ENCODE results near the gene L2HGDH.

The L2HGDH gene

DNA sequence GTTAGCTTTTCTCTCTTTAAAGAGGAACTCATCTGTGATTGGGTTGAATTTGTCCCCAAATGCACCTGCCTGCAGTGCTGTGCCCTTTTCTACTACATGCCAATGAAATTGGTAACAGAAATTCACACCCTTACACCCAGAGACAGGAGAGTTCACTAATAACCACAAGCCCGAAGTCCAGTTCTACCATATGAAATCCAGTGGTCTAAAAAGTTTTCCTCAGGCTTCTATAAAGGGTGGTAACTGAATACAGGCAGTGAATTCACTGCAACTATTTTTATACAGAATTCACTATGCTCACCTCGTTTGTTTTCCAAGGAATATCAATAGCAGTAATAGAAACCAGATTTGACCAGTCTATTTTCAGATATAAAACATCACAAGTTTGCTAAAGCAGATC lies 49.2 kb downstream of the L2HGDH start:
- H3K4me3 ChIP-seq (ENCODE audit: low read depth, low read length, poor library complexity, severe bottlenecking) = no peak overlapping the region
- no peaks in the 10 kb centered on the region for H3F3A ChIP-seq (ENCODE audit: insufficient read depth, low read length)
- no peaks in the 10 kb centered on the region for H3K27me3 ChIP-seq (ENCODE audit: insufficient read depth, low read length)
- no peak overlapping the region for H3K4me2 ChIP-seq (ENCODE audit: low read length)
- no peak overlapping the region for H3K27ac ChIP-seq (ENCODE audit: low read depth, low read length, poor library complexity, severe bottlenecking)
- H3K4me1 ChIP-seq (ENCODE audit: insufficient read depth, low read length, severe bottlenecking) = no peaks in the 10 kb centered on the region
- H3K9me2 ChIP-seq (ENCODE audit: low read depth, low read length) = no peaks in the 10 kb centered on the region
- H3K79me2 ChIP-seq (ENCODE audit: insufficient read depth, low read length) = no peaks in the 10 kb centered on the region
- TF ChIP-seq, protein P1, sequence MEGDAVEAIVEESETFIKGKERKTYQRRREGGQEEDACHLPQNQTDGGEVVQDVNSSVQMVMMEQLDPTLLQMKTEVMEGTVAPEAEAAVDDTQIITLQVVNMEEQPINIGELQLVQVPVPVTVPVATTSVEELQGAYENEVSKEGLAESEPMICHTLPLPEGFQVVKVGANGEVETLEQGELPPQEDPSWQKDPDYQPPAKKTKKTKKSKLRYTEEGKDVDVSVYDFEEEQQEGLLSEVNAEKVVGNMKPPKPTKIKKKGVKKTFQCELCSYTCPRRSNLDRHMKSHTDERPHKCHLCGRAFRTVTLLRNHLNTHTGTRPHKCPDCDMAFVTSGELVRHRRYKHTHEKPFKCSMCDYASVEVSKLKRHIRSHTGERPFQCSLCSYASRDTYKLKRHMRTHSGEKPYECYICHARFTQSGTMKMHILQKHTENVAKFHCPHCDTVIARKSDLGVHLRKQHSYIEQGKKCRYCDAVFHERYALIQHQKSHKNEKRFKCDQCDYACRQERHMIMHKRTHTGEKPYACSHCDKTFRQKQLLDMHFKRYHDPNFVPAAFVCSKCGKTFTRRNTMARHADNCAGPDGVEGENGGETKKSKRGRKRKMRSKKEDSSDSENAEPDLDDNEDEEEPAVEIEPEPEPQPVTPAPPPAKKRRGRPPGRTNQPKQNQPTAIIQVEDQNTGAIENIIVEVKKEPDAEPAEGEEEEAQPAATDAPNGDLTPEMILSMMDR (IDR thresholded peaks at IDR 0.05; ENCODE audit: low read length) = no peak
- TF ChIP-seq EZH2 (IDR thresholded peaks at IDR 0.05; ENCODE audit: borderline replicate concordance, low read length) = no peak
- no peak overlapping the region for H2AFZ ChIP-seq (ENCODE audit: low read length)
- H3K9me3 ChIP-seq (ENCODE audit: low read length) = no peaks in the 10 kb centered on the region
- H3K36me3 ChIP-seq (ENCODE audit: insufficient read depth, low read length) = peaks cover 4% of the 10 kb centered on the region; the same call in 1 of the 2 replicates
- H3K9ac ChIP-seq (ENCODE audit: low read length) = no peak overlapping the region
- H4K20me1 ChIP-seq (ENCODE audit: insufficient read depth, low read length) = no peaks in the 10 kb centered on the region

DNA sequence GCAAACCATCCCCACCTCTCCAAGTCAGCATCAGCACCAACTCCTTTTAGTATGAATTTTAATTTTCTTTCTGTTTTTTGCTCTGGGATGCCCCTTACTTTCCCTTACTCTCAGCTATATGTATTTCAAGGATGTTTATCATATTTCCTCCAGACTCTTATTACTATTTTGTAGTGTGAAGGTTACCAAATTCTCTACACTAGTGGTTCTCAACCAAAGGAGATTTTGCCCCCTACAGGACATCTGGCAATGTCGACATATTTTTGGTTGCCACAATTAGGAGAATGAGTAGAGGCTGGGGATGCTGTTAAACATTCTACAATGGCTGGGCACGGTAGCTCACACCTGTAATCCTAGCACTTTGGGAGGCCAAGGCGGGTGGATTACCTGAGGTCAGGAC lies 51.5 kb downstream of the L2HGDH start:
- H4K20me1 ChIP-seq (ENCODE audit: insufficient read depth, low read length) = no peaks in the 10 kb centered on the region
- H3K4me1 ChIP-seq (ENCODE audit: insufficient read depth, low read length, severe bottlenecking) = no peaks in the 10 kb centered on the region
- no peak overlapping the region for H3K4me3 ChIP-seq (ENCODE audit: low read depth, low read length, poor library complexity, severe bottlenecking)

DNA sequence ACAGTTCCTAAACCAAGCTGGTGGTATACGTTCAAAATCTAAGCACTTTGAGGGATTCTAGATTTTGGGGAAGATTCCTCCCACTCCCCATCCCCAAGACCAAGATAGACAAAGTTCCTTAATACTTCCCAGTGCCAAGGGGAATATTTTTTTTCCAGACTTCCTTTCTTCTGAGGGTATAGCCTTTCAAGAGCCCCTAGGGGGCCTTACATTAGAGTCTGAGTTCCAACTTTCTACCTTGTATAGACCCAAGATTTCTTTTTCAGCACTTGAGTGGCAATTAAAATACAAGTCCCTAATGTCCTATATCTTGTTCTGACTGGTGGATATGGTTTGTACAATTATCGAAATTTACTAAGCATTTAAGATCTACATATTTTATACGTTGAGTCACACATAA lies 52.0 kb downstream of the L2HGDH start:
- no peak for TF ChIP-seq EZH2 (IDR thresholded peaks at IDR 0.05; ENCODE audit: borderline replicate concordance, low read length)
- TF ChIP-seq, protein P1 (IDR thresholded peaks at IDR 0.05; ENCODE audit: low read length) = no peak
- no peaks in the 10 kb centered on the region for H4K20me1 ChIP-seq (ENCODE audit: insufficient read depth, low read length)

More for the DNA sequence above, 51.5 kb downstream of the L2HGDH start:
- Histone ChIP-seq H3K27ac (ENCODE audit: low read depth, low read length, poor library complexity, severe bottlenecking) (no peak overlapping the region), H3K4me2 (ENCODE audit: low read length) (no peak overlapping the region), H3K9me3 (ENCODE audit: low read length) (no peaks in the 10 kb centered on the region), H3K79me2 (ENCODE audit: insufficient read depth, low read length) (no peaks in the 10 kb centered on the region), H3K9me2 (ENCODE audit: low read depth, low read length) (no peaks in the 10 kb centered on the region), H3K36me3 (ENCODE audit: insufficient read depth, low read length) (0 out of 2 replicates have a peak, but pooled peaks cover 4% of the 10 kb centered on the region), H3K9ac (ENCODE audit: low read length) (no peak overlapping the region), H3K27me3 (ENCODE audit: insufficient read depth, low read length) (no peaks in the 10 kb centered on the region), H3F3A (ENCODE audit: insufficient read depth, low read length) (no peaks in the 10 kb centered on the region), H2AFZ (ENCODE audit: low read length) (no peak overlapping the region)
- TF ChIP-seq, protein P1 (IDR thresholded peaks at IDR 0.05; ENCODE audit: low read length) = peak; percentile 62
- TF ChIP-seq EZH2 (IDR thresholded peaks at IDR 0.05; ENCODE audit: borderline replicate concordance, low read length) = no peak

More for the DNA sequence above, 52.0 kb downstream of the L2HGDH start:
- H3K4me3 ChIP-seq (ENCODE audit: low read depth, low read length, poor library complexity, severe bottlenecking) = no peak overlapping the region
- H3K27me3 ChIP-seq (ENCODE audit: insufficient read depth, low read length) = no peaks in the 10 kb centered on the region
- H3K9me2 ChIP-seq (ENCODE audit: low read depth, low read length) = no peaks in the 10 kb centered on the region
- no peaks in the 10 kb centered on the region for H3K4me1 ChIP-seq (ENCODE audit: insufficient read depth, low read length, severe bottlenecking)
- 0 out of 2 replicates have a peak, but pooled peaks cover 3% of the 10 kb centered on the region for H3K36me3 ChIP-seq (ENCODE audit: insufficient read depth, low read length)
- H2AFZ ChIP-seq (ENCODE audit: low read length) = no peak overlapping the region
- H3K9ac ChIP-seq (ENCODE audit: low read length) = no peak overlapping the region
- no peaks in the 10 kb centered on the region for H3K79me2 ChIP-seq (ENCODE audit: insufficient read depth, low read length)
- no peaks in the 10 kb centered on the region for H3F3A ChIP-seq (ENCODE audit: insufficient read depth, low read length)
- H3K27ac ChIP-seq (ENCODE audit: low read depth, low read length, poor library complexity, severe bottlenecking) = no peak overlapping the region
- H3K4me2 ChIP-seq (ENCODE audit: low read length) = no peak overlapping the region
- H3K9me3 ChIP-seq (ENCODE audit: low read length) = no peaks in the 10 kb centered on the region

All from OCI-LY1 (cell line).